ENCODE measurements around the gene IGF2.

The IGF2 gene

DNA sequence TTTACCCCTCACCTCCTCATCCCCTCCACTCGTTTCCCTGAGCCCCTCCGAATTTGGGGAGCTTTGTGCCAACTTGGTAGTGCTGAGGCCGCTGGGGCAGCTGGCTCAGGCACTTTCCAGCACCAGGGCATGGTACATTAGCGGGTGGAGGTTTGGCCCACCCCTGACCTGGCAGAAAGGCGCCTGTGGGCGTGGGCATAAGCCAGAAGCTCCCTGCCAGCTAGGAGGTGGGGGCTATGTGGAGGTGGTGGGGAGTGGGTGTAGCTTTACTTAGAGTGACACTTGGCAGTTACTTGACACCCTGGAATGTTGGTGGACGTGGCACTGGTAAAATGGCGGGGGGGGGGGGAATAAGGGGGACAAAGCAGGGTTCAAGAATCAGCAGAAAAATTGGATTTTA lies 10.3 kb upstream of the IGF2 start:
- ATAC-seq, result no peak
- no peak for TF ChIP-seq ESRRG (CRISPR knock-in tag; IDR thresholded peaks at IDR 0.05)
- no peak for TF ChIP-seq ZNF70 (CRISPR knock-in tag; IDR thresholded peaks at IDR 0.05)
- TF ChIP-seq OSR1 (CRISPR knock-in tag; IDR thresholded peaks at IDR 0.05), result no peak
- no peak for TF ChIP-seq ZNF565 (CRISPR knock-in tag; conservative IDR thresholded peaks at IDR 0.05; ENCODE audit: low read depth)
- TF ChIP-seq PPARA (CRISPR knock-in tag; IDR thresholded peaks at IDR 0.05; ENCODE audit: borderline replicate concordance), result no peak
- TF ChIP-seq ZNF8 (CRISPR knock-in tag; IDR thresholded peaks at IDR 0.05), result no peak
- TF ChIP-seq TOX (CRISPR knock-in tag; IDR thresholded peaks at IDR 0.05; ENCODE audit: borderline replicate concordance), result no peak
- no peak for TF ChIP-seq ISL1 (CRISPR knock-in tag; IDR thresholded peaks at IDR 0.05)

DNA sequence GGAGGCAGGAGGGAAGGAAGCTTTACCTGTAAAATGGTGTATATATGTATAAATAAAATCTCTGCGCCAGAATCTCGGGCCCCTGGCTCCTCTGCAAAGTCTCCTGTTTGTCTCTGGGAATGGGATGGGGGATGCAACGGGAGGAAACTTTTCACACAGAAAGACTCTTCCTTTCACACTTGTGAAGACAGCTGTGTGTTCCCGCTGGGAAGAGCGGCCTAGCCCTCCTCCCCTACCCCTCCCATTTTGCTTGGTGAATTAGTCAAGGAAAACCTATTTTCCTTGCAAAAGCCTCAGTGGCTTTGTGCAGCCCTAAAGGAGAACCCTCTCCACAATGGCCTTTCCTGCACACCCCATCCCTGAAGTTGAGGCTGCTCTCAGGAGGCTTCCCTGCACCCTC lies 9.4 kb upstream of the IGF2 start:
- TF ChIP-seq ARNTL (CRISPR knock-in tag; IDR thresholded peaks at IDR 0.05; ENCODE audit: borderline replicate concordance, low read depth), result no peak
- no peak for TF ChIP-seq ISL1 (CRISPR knock-in tag; IDR thresholded peaks at IDR 0.05)
- ATAC-seq, result no peak

DNA sequence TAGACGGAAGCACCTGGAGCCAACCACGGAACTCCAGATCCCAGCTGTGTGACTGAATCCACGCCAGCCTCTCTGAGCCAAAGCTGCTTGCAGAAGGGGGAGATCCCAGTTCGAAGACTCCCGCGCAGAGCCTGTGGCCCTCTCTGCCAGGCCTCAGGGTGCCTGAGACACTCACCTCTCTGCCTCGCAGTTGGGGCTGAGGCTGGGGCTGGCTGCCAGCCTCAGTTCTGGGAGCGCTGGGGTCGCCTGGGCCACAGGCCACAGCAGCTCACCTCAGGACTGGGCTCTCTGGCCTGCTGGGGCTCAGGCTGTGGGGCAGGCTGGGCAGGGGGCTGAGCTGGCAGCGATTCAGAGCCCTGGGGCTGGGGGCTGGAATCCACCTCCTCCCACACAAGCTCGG lies 8.2 kb upstream of the IGF2 start:
- no peak for ATAC-seq
- TF ChIP-seq, protein P1, sequence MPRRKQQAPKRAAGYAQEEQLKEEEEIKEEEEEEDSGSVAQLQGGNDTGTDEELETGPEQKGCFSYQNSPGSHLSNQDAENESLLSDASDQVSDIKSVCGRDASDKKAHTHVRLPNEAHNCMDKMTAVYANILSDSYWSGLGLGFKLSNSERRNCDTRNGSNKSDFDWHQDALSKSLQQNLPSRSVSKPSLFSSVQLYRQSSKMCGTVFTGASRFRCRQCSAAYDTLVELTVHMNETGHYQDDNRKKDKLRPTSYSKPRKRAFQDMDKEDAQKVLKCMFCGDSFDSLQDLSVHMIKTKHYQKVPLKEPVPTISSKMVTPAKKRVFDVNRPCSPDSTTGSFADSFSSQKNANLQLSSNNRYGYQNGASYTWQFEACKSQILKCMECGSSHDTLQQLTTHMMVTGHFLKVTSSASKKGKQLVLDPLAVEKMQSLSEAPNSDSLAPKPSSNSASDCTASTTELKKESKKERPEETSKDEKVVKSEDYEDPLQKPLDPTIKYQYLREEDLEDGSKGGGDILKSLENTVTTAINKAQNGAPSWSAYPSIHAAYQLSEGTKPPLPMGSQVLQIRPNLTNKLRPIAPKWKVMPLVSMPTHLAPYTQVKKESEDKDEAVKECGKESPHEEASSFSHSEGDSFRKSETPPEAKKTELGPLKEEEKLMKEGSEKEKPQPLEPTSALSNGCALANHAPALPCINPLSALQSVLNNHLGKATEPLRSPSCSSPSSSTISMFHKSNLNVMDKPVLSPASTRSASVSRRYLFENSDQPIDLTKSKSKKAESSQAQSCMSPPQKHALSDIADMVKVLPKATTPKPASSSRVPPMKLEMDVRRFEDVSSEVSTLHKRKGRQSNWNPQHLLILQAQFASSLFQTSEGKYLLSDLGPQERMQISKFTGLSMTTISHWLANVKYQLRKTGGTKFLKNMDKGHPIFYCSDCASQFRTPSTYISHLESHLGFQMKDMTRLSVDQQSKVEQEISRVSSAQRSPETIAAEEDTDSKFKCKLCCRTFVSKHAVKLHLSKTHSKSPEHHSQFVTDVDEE (CRISPR knock-in tag; IDR thresholded peaks at IDR 0.05), result no peak
- TF ChIP-seq PPARA (CRISPR knock-in tag; IDR thresholded peaks at IDR 0.05; ENCODE audit: borderline replicate concordance), result no peak
- TF ChIP-seq, protein P2, sequence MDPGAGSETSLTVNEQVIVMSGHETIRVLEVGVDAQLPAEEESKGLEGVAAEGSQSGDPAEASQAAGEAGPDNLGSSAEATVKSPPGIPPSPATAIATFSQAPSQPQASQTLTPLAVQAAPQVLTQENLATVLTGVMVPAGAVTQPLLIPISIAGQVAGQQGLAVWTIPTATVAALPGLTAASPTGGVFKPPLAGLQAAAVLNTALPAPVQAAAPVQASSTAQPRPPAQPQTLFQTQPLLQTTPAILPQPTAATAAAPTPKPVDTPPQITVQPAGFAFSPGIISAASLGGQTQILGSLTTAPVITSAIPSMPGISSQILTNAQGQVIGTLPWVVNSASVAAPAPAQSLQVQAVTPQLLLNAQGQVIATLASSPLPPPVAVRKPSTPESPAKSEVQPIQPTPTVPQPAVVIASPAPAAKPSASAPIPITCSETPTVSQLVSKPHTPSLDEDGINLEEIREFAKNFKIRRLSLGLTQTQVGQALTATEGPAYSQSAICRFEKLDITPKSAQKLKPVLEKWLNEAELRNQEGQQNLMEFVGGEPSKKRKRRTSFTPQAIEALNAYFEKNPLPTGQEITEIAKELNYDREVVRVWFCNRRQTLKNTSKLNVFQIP (CRISPR knock-in tag; IDR thresholded peaks at IDR 0.05; ENCODE audit: borderline replicate concordance, low read depth), result no peak

DNA sequence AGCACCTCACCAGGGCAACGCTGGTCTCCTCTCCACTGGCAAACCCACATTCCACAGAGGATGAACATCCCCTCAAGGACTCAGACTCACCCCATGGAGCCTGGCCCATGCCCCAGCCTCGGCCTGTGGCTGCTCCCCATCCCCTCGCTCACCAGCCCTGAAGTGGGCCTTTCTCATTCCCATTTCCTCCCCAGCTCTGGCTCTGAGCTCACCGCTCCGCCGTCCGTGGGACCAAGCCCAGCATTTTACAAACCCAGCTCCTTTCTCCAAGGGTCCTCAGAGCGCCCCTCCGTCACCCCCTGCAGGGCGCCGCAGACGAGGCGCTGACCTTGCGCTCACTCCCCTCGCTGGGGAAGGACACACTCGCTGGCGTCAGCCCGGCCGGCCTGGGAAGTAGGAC lies 6.9 kb upstream of the IGF2 start:
- TF ChIP-seq ESRRG (CRISPR knock-in tag; IDR thresholded peaks at IDR 0.05), result no peak
- no peak for TF ChIP-seq PPARA (CRISPR knock-in tag; IDR thresholded peaks at IDR 0.05; ENCODE audit: borderline replicate concordance)
- TF ChIP-seq ZC3H10 (CRISPR knock-in tag; IDR thresholded peaks at IDR 0.05), result no peak
- no peak for TF ChIP-seq OSR1 (CRISPR knock-in tag; IDR thresholded peaks at IDR 0.05)
- TF ChIP-seq, protein P3, sequence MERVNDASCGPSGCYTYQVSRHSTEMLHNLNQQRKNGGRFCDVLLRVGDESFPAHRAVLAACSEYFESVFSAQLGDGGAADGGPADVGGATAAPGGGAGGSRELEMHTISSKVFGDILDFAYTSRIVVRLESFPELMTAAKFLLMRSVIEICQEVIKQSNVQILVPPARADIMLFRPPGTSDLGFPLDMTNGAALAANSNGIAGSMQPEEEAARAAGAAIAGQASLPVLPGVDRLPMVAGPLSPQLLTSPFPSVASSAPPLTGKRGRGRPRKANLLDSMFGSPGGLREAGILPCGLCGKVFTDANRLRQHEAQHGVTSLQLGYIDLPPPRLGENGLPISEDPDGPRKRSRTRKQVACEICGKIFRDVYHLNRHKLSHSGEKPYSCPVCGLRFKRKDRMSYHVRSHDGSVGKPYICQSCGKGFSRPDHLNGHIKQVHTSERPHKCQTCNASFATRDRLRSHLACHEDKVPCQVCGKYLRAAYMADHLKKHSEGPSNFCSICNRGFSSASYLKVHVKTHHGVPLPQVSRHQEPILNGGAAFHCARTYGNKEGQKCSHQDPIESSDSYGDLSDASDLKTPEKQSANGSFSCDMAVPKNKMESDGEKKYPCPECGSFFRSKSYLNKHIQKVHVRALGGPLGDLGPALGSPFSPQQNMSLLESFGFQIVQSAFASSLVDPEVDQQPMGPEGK (CRISPR knock-in tag; IDR thresholded peaks at IDR 0.05; ENCODE audit: borderline replicate concordance), result no peak
- no peak for TF ChIP-seq CSDC2 (CRISPR knock-in tag; IDR thresholded peaks at IDR 0.05)
- TF ChIP-seq SNAI2 (CRISPR knock-in tag; IDR thresholded peaks at IDR 0.05), result no peak
- TF ChIP-seq, protein P4, sequence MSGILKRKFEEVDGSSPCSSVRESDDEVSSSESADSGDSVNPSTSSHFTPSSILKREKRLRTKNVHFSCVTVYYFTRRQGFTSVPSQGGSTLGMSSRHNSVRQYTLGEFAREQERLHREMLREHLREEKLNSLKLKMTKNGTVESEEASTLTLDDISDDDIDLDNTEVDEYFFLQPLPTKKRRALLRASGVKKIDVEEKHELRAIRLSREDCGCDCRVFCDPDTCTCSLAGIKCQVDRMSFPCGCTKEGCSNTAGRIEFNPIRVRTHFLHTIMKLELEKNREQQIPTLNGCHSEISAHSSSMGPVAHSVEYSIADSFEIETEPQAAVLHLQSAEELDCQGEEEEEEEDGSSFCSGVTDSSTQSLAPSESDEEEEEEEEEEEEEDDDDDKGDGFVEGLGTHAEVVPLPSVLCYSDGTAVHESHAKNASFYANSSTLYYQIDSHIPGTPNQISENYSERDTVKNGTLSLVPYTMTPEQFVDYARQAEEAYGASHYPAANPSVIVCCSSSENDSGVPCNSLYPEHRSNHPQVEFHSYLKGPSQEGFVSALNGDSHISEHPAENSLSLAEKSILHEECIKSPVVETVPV (CRISPR knock-in tag; IDR thresholded peaks at IDR 0.05), result no peak
- TF ChIP-seq ZNF8 (CRISPR knock-in tag; IDR thresholded peaks at IDR 0.05), result no peak
- TF ChIP-seq RARB (CRISPR knock-in tag; IDR thresholded peaks at IDR 0.05), result no peak
- TF ChIP-seq, protein P1 (CRISPR knock-in tag; IDR thresholded peaks at IDR 0.05), result no peak
- TF ChIP-seq ZNF565 (CRISPR knock-in tag; conservative IDR thresholded peaks at IDR 0.05; ENCODE audit: low read depth), result no peak
- TF ChIP-seq, protein P5, sequence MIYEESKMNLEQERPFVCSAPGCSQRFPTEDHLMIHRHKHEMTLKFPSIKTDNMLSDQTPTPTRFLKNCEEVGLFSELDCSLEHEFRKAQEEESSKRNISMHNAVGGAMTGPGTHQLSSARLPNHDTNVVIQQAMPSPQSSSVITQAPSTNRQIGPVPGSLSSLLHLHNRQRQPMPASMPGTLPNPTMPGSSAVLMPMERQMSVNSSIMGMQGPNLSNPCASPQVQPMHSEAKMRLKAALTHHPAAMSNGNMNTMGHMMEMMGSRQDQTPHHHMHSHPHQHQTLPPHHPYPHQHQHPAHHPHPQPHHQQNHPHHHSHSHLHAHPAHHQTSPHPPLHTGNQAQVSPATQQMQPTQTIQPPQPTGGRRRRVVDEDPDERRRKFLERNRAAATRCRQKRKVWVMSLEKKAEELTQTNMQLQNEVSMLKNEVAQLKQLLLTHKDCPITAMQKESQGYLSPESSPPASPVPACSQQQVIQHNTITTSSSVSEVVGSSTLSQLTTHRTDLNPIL (CRISPR knock-in tag; IDR thresholded peaks at IDR 0.05; ENCODE audit: low read depth), result no peak
- TF ChIP-seq, protein P2 (CRISPR knock-in tag; IDR thresholded peaks at IDR 0.05; ENCODE audit: borderline replicate concordance, low read depth), result no peak
- TF ChIP-seq ISL1 (CRISPR knock-in tag; IDR thresholded peaks at IDR 0.05), result no peak
- TF ChIP-seq TCF4 (CRISPR knock-in tag; IDR thresholded peaks at IDR 0.05; ENCODE audit: borderline replicate concordance), result no peak
- TF ChIP-seq TOX (CRISPR knock-in tag; IDR thresholded peaks at IDR 0.05; ENCODE audit: borderline replicate concordance), result no peak
- TF ChIP-seq ZNF70 (CRISPR knock-in tag; IDR thresholded peaks at IDR 0.05), result no peak
- no peak for TF ChIP-seq ZFP3 (CRISPR knock-in tag; IDR thresholded peaks at IDR 0.05)
- no peak for ATAC-seq
